Stimulated activated CD4-positive, alpha-beta T cell treated with anti-CD3 and anti-CD28 coated beads, Interleukin-1b, Interleukin-23, amount 100 ng/mL, for 48 hours (primary cell): ENCODE measurements around the gene GCNT4.
"Not testable (repeated sequence)": the region's sequence is repeated elsewhere in the genome, so short reads cannot be mapped to it uniquely, and the experiment has no call there.

Experiments
- DNase-seq: peaks from one replicate; pipeline ENCODE4 v3.0.0-alpha.2; 2020

The GCNT4 gene

GRCh38 chr5:75052192-75053053 lies at the start of gene GCNT4:
Gene GCNT4 (minus strand): TSS chr5:75052558. CDS start chr5:75030037, 22,521 bp downstream.
- DNase-seq = peak; percentile 25

DNA sequence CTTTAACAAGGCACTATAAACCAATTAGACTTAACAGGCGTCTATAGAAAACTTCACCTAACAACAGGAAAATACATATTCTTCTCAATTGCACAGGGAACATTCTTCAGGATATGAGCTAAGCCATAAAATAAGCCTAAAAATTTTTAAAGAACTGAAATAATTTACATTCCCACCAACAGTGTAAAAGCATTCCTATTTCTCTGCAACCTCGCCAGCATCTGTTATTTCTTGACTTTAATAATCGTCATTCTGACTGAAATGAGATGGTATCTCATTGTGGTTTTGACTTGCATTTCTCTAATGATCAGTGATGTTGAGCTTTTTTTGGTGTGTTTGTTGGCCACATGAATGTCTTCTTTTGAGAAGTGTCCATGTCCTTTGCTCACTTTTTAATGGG lies 43.6 kb upstream of the GCNT4 start:
- DNase-seq = not testable (repeated sequence)

DNA sequence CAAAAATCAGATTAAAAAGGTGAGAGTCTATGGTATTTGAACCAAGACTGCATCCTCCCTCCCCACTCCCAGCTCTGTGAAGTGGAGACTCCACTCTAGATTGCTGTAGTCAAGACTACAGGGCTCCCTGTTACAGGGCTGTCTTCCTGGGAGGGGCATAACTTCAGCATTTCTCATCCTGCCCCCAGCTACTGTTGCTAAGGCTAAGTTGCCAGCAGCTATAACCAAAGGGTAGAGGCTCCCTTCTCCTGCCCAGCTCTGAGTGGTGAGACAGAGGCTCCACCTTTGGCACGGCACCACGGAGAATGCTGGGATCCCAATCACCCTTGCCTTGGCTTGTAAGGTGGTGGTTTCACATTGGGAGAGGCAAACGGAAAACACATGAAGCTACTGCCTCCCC lies 39.2 kb upstream of the GCNT4 start:
- no peak for DNase-seq

DNA sequence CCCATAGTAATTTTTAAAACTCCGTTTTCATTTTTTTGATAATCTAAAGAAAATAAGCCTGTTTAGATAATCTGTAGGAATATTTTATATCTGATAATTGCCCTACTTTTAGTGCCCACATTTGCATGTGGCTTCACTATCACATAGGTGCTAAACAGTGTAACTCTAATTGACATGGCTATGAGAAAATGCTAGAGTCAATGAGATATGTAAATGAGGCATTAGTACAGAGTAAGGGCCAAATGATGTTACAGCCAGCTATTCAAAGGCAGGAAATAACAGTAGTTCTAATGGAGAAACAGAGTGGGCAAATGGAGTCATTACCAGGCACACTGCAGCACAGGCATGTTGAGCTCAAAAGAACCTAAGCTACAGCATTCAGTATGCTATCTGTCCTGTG lies 37.3 kb upstream of the GCNT4 start:
- no peak for DNase-seq

DNA sequence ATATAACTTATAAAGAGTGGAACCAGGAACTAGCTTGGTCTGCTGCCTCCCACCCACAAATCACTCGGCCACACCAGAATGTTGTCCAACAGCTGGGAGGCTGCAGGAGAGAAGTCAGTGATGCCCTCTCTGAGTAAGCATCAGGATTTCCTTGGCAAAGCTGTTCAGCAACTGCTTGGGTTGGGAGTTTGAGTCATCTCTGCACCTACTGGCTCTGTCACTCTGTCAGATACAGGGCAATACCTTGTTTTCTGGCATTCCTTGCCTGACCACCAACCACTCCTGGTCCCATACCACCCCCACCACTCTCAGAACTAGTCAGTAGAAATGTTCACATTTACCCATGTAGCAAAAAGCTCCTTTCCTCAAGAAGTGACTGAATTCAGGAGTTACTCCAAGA lies 36.8 kb upstream of the GCNT4 start:
- peak; percentile 53 for DNase-seq

DNA sequence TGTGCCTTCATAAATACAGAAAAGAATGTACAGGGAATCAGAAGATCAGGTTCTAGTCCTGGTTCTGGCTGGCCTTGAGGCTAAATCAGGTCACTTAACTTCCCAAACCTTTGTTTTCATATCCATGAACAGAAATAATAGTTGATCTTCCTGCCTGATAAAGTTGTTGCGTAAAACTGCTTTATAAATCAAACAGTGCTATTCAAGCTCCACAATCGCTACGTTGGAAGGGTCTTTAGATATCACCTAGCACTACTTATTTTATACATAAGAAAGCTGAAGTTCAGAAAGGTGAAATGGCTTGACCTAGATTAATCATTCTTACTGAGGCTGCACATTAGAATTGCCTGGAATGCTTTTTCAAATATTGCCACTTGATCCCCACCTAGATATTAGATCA lies 36.3 kb upstream of the GCNT4 start:
- DNase-seq = no peak

- DNase-seq = no peak
These were observed 29.2 kb upstream of the GCNT4 start for GRCh38 chr5:75081510-75081909.

DNA sequence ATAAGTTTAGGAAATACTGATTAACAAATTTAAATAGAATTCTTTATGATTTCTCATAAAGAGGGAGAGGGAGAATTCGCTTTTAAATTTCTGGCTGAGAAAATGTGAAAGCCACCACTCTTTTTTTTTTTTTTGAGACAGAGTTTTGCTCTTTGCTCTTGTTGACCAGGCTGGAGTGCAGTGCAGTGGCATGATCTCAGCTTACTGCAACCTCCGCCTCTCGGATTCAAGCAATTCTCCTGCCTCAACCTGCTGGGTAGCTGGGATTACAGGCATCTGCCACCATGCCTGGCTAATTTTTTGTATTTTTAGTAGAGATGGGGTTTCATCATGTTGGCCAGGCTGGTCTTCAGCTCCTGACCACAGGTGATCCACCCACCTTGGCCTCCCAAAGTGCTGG lies 27.0 kb upstream of the GCNT4 start:
- DNase-seq = not testable (repeated sequence)

- no peak for DNase-seq
These were observed 25.7 kb upstream of the GCNT4 start for GRCh38 chr5:75078027-75078426.

DNA sequence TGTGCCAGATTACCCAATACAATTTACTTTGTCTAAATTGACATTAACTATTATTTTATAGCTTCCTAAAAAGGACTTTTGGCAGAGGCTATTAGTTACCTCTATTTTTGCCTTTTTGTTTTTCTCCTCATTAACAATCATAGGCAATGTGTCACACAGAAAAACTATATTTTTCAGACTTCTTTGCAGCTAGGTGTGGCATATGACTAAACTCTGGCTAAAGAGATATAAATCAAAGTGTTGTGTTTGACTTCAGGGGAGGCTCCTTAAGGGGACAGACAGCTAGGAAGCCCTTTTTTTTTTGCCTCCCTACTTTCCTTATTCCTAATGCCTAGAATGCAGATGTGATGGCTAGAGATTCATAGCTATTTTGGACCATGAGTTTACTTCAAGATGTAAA lies 19.7 kb upstream of the GCNT4 start:
- no peak for DNase-seq

GRCh38 chr5:75071100-75071499 lies 18.7 kb upstream of the GCNT4 start:
- DNase-seq = no peak

- DNase-seq = no peak
These were observed 15.1 kb upstream of the GCNT4 start for GRCh38 chr5:75067434-75067833.

GRCh38 chr5:75062925-75063531 lies 10.7 kb upstream of the GCNT4 start:
- no peak for DNase-seq

GRCh38 chr5:75059912-75060545 lies 7.7 kb upstream of the GCNT4 start:
- DNase-seq = peak; percentile 39

- no peak for DNase-seq
These were observed 6.7 kb upstream of the GCNT4 start for GRCh38 chr5:75058986-75059535.

- DNase-seq = no peak
These were observed 5.2 kb upstream of the GCNT4 start for GRCh38 chr5:75057561-75057960.

DNA sequence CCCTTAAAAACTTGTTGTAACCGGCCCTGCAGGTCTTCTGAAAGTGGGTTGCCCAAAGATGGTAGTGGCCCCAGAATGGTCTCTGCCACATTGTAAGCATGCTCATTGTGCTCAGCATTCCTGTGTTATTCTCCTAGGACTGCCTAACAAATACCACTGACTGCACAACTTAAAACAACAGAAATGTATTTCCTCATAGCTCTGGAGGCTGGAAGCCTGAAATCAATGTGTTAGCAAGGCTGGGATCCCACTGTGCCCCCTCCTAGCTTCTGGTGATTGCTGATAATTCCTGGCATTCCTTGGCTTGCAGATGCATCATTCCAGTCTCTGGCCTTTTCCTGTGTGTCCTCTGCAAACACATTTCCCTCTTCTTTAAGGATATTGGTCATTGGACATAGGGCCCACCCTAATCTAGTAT lies 3.4 kb upstream of the GCNT4 start:
- no peak for DNase-seq

- DNase-seq = peak; percentile 12
These were observed 2.0 kb upstream of the GCNT4 start for GRCh38 chr5:75054134-75054930.

GRCh38 chr5:75053304-75054133 lies 1.2 kb upstream of the GCNT4 start:
- DNase-seq = peak; percentile 64

DNA sequence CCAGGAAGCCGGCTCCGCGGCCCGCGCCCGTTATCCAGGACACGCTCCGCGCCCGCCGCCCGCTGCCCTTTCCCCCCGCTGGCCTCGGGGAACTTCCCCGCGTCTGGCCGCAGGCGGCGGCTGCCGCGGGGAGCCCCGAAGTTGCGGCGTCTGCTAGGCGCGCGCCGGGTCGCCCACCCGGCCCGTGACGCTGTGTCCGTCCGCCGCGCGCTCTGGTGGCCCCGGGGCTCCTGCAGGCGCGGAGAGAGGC lies 621 bp upstream of the GCNT4 start:
- no peak for DNase-seq

- peak; percentile 35 for DNase-seq
These were observed 1.1 kb downstream of the GCNT4 start for GRCh38 chr5:75051217-75051751.

DNA sequence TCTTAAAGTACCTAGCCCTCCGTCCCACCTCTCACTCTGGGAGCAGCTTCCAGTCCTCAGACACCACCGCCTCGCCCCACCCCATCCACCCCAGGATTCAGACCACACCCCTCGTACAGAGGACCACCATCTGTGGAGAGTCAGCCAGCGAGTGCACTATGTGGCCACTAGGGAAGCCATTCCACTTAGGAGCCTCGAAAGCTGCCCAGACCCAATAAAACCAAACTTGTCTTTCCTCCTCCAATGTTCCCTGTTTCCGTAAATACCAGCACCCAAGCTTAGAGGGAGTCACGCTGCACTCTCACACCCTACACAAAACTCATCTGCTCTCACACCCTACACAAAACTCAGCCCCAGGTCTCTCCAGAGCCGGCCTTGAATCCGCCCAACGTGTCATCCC lies 1.9 kb downstream of the GCNT4 start:
- DNase-seq = peak; percentile 22
